Panc1 (cell line): ENCODE measurements around the gene CBX8. TPM values are rescaled to one million over a fixed set of nuclear protein-coding genes. Genes with fewer than 3 reads are reported as not detected.

Experiments used
- ATAC-seq: fragments of 200-7000 bp; cut with Tn5 transposase; 2 replicates; pipeline ENCODE4 v1.9.1; 2020; ENCODE audit warnings: mild to moderate bottlenecking, moderate library complexity
- BruUV-seq: library from RNA; stranded (reverse); fragments of 400-500 nt; replicated peaks from 2 replicates; lab custom pipeline; 2021; lab: Mats Ljungman, UMichigan
- CTCF ChIA-PET: fragments of 300-600 bp; sonication (Branson Sonifier 250); formaldehyde crosslinking; loops from one replicate; lab custom pipeline; 2022; ENCODE audit warnings: antibody characterized with exemption; lab: Charles Lee
- POLR2A ChIA-PET: fragments of 300-600 bp; sonication (Branson Sonifier 250); formaldehyde crosslinking; loops from one replicate; lab custom pipeline; 2022; ENCODE audit warnings: antibody characterized with exemption; lab: Charles Lee
- DNase-seq: peaks from one replicate; pipeline ENCODE4 v3.0.0-alpha.2; 2010; ENCODE audit warnings: low read depth, low spot score
- H3K27ac ChIP-seq: 2 replicates; pipeline ENCODE4 v1.5.1; 2011; ENCODE audit warnings: mild to moderate bottlenecking, low read length, inconsistent platforms
- H3K27me3 ChIP-seq: fragments of 200-500 bp; sonication (Bioruptor generic); 2 replicates; pipeline ENCODE4 v1.6.0; 2014; ENCODE audit warnings: low read length, inconsistent platforms; ENCODE audit not compliant: control insufficient read depth, insufficient read depth
- H3K36me3 ChIP-seq: fragments of 200-500 bp; sonication (Bioruptor generic); 2 replicates; pipeline ENCODE4 v1.5.1; 2014; ENCODE audit warnings: inconsistent platforms, mild to moderate bottlenecking, low read length, moderate library complexity; ENCODE audit not compliant: control insufficient read depth, insufficient read depth
- H3K4me1 ChIP-seq: 2 replicates; pipeline ENCODE4 v1.5.1; 2011; ENCODE audit warnings: inconsistent platforms, mild to moderate bottlenecking, low read length, moderate library complexity; ENCODE audit not compliant: control insufficient read depth, insufficient read depth
- H3K4me3 ChIP-seq, 2 experiments: 2 replicates each; pipeline ENCODE4 v1.5.1; 2011 to 2012; ENCODE audit warnings: low read depth in 2 of 2, low read length in 2 of 2, mild to moderate bottlenecking in 2 of 2, inconsistent platforms in 1 of 2, moderate library complexity in 1 of 2
- H3K9me3 ChIP-seq: fragments of 200-500 bp; sonication (Bioruptor generic); 2 replicates; pipeline ENCODE4 v1.5.1; 2014; ENCODE audit warnings: low read depth, mild to moderate bottlenecking, inconsistent platforms, low read length, moderate library complexity; ENCODE audit not compliant: control insufficient read depth, insufficient read depth
- CTCF ChIP-seq: fragments of 450-650 bp; IDR thresholded peaks from 2 replicates; pipeline ENCODE4 v1.5.1; 2017; ENCODE audit warnings: mild to moderate bottlenecking
- POLR2AphosphoS5 ChIP-seq: IDR thresholded peaks from 2 replicates; pipeline ENCODE4 v1.6.1; 2012; ENCODE audit warnings: mild to moderate bottlenecking, low read depth, low read length, moderate library complexity
- REST ChIP-seq, 2 experiments: IDR thresholded peaks; 2 replicates each; pipeline ENCODE4 v1.6.1; 2011 to 2012; ENCODE audit warnings: low read depth in 2 of 2, control low read depth in 1 of 2, low read length in 1 of 2, mild to moderate bottlenecking in 1 of 2, moderate library complexity in 1 of 2; ENCODE audit not compliant: insufficient read depth in 1 of 2
- SIN3A ChIP-seq: IDR thresholded peaks from 2 replicates; pipeline ENCODE4 v1.6.1; 2012; ENCODE audit warnings: low read depth, mild to moderate bottlenecking, low read length, moderate library complexity, borderline replicate concordance; ENCODE audit not compliant: insufficient read depth
- TCF7L2 ChIP-seq: IDR thresholded peaks from 2 replicates; pipeline ENCODE4 v1.6.1; 2011; ENCODE audit warnings: mild to moderate bottlenecking, low read depth, low read length, inconsistent platforms
- in situ Hi-C: cut with HindIII; loops from 2 replicates; pipeline ENCODE4 v1.10.0; 2016; ENCODE audit warnings: low sequenced_read_pairs, low pct_unique_long_range_greater_than_20kb
- intact Hi-C: fragments of 100-400 bp; cut with micrococcal nuclease; formaldehyde crosslinking; loops from one replicate; pipeline ENCODE4 v1.10.0; 2022; ENCODE audit not compliant: unreplicated experiment
- total RNA-seq: library from RNA; stranded (reverse); gene quantifications from one replicate; pipeline ENCODE4 v1.2.1, GENCODE V29; 2021; ENCODE audit not compliant: unreplicated experiment

CBX8 gene
- total RNA-seq, 1 experiment from 2014 or later = 15.3 TPM

GRCh38 chr17:79822583-79823124 is 25.8 kb upstream of the CBX8 start:
- ATAC-seq = no peak
- H3K9me3 ChIP-seq = no peaks in the 10 kb centered on the region
- H3K4me3 ChIP-seq = no peak overlapping the region
- in situ Hi-C loops = no loop called here
- no peak for DNase-seq
- intact Hi-C loops = no loop called here
- H3K27me3 ChIP-seq = no peaks in the 10 kb centered on the region
- ChIA-PET CTCF (no interaction called here), POLR2A (no interaction called here)
- no peaks in the 10 kb centered on the region for H3K36me3 ChIP-seq
- TF ChIP-seq CTCF = no peak
- TF ChIP-seq REST (IDR thresholded peaks at IDR 0.05; ENCODE audit: insufficient read depth in 1 of 2, low read depth in 2 of 2, low read length in 1 of 2) = no peak
- TF ChIP-seq POLR2AphosphoS5 = no peak
- no peak for TF ChIP-seq TCF7L2
- no peak for TF ChIP-seq SIN3A
- no peak overlapping the region for H3K27ac ChIP-seq
- H3K4me1 ChIP-seq = no peaks in the 10 kb centered on the region
- BruUV-seq = no TSS peak

GRCh38 chr17:79821331-79822095 is 24.6 kb upstream of the CBX8 start:
- no peak for TF ChIP-seq CTCF
- TF ChIP-seq SIN3A = no peak
- no peak for TF ChIP-seq TCF7L2
- no peak for TF ChIP-seq REST (IDR thresholded peaks at IDR 0.05; ENCODE audit: insufficient read depth in 1 of 2, low read depth in 2 of 2, low read length in 1 of 2)
- no peak for TF ChIP-seq POLR2AphosphoS5
- H3K27ac ChIP-seq = no peak overlapping the region
- no peaks in the 10 kb centered on the region for H3K27me3 ChIP-seq
- intact Hi-C loops (no loop called here), in situ Hi-C loops (no loop called here)
- DNase-seq (no peak), ATAC-seq (no peak)
- H3K4me1 ChIP-seq = no peaks in the 10 kb centered on the region
- BruUV-seq = no TSS peak
- no peaks in the 10 kb centered on the region for H3K36me3 ChIP-seq
- H3K9me3 ChIP-seq = no peaks in the 10 kb centered on the region
- ChIA-PET CTCF (interaction anchor here (0.6 kb wide), 2 partner anchors 11 to 59 kb away, joined by 4 read pairs; no protein-coding TSS in a partner anchor), POLR2A (no interaction called here)
- no peak overlapping the region for H3K4me3 ChIP-seq
